HepG2 (cell line): Measurements from ENCODE around the gene ATP6V1C2. TPM values are rescaled to one million over a fixed set of nuclear protein-coding genes. Genes with fewer than 3 reads are reported as not detected.

Experiments used
- DR1 ChIP-seq: sonication (generic); formaldehyde crosslinking; IDR thresholded peaks from 2 replicates; pipeline ENCODE4 v1.8.0; 2021; ENCODE audit warnings: mild to moderate bottlenecking, missing genetic modification reagents, inconsistent platforms
- NR2C2 ChIP-seq: sonication (generic); formaldehyde crosslinking; IDR thresholded peaks from 2 replicates; pipeline ENCODE4 v1.4.0; 2020; ENCODE audit warnings: missing genetic modification reagents, mild to moderate bottlenecking, moderate library complexity, borderline replicate concordance
- PHF20 ChIP-seq: sonication (generic); formaldehyde crosslinking; IDR thresholded peaks from 2 replicates; pipeline ENCODE4 v1.5.0; 2020; ENCODE audit warnings: mild to moderate bottlenecking, missing genetic modification reagents
- RBM22 ChIP-seq: fragments of 200-400 bp; formaldehyde crosslinking; optimal IDR thresholded peaks from 2 replicates; pipeline ENCODE3; 2017; ENCODE audit warnings: mild to moderate bottlenecking, low read length, moderate library complexity
- RXRB ChIP-seq: IDR thresholded peaks from 2 replicates; pipeline ENCODE4 v1.6.1; 2016; ENCODE audit warnings: borderline replicate concordance, missing genetic modification reagents, missing compliant biosample characterization
- TAF1 ChIP-seq: sonication (generic); formaldehyde crosslinking; IDR thresholded peaks from 2 replicates; pipeline ENCODE4 v1.4.0; 2020; ENCODE audit warnings: missing genetic modification reagents
- ZMYM4 ChIP-seq: sonication (generic); formaldehyde crosslinking; IDR thresholded peaks from 2 replicates; pipeline ENCODE4 v1.8.1; 2023; ENCODE audit warnings: mild to moderate bottlenecking, missing genetic modification reagents
- ZNF138 ChIP-seq: sonication (generic); formaldehyde crosslinking; IDR thresholded peaks from 2 replicates; pipeline ENCODE4 v1.5.0; 2020; ENCODE audit warnings: mild to moderate bottlenecking, low read depth, missing genetic modification reagents
- ZNF510 ChIP-seq: sonication (generic); formaldehyde crosslinking; IDR thresholded peaks from 2 replicates; pipeline ENCODE4 v1.4.0; 2020; ENCODE audit warnings: low read depth, mild to moderate bottlenecking, missing genetic modification reagents
- ZNF75D ChIP-seq: sonication (generic); formaldehyde crosslinking; IDR thresholded peaks from 2 replicates; pipeline ENCODE4 v1.8.1; 2023; ENCODE audit warnings: missing genetic modification reagents, mild to moderate bottlenecking, borderline replicate concordance
- polyA plus RNA-seq, 8 experiments: library from polyadenylated mRNA; depleted of rRNA in 3 of 8; stranded (reverse) in 7 of 8; unstranded in 1 of 8; fragments of >200 nt; fragmentation: Illumina TruSeq in 4 of 8; extraction: Trizol in 4 of 8; gene quantifications; 2 replicates each; pipeline versions ENCODE4 v1.2.1 to v1.2.3, GENCODE V29; 2011 to 2016; ENCODE audit warnings: low read depth in 4 of 8, missing spikeins in 1 of 8, mixed read lengths in 1 of 8; ENCODE audit not compliant: insufficient read depth in 1 of 8
- total RNA-seq, 5 experiments: library from RNA; depleted of rRNA; stranded (reverse); fragments of >200 nt; fragmentation: Illumina TruSeq; extraction: Trizol; gene quantifications; 2 replicates each; pipeline ENCODE4 v1.2.3, GENCODE V29; 2016; ENCODE audit warnings: low read depth in 1 of 5
- TF ChIP-seq, protein P1 (sequence below): IDR thresholded peaks from 2 replicates; pipeline ENCODE4 v1.4.0; 2020; ENCODE audit warnings: mild to moderate bottlenecking, missing genetic modification reagents
- TF ChIP-seq, protein P2 (sequence below): sonication (generic); formaldehyde crosslinking; IDR thresholded peaks from 2 replicates; pipeline ENCODE4 v1.4.0; 2020; ENCODE audit warnings: mild to moderate bottlenecking, missing genetic modification reagents
- TF ChIP-seq, protein P3 (sequence below): sonication (generic); formaldehyde crosslinking; IDR thresholded peaks from 2 replicates; pipeline ENCODE4 v1.5.0; 2020; ENCODE audit warnings: missing genetic modification reagents
- TF ChIP-seq, protein P4 (sequence below): sonication (generic); formaldehyde crosslinking; IDR thresholded peaks from 2 replicates; pipeline ENCODE4 v1.5.1; 2020; ENCODE audit warnings: missing genetic modification reagents, mild to moderate bottlenecking, borderline replicate concordance
- TF ChIP-seq, protein P5 (sequence below): sonication (generic); formaldehyde crosslinking; IDR thresholded peaks from 2 replicates; pipeline ENCODE4 v1.4.0; 2020; ENCODE audit warnings: mild to moderate bottlenecking, missing genetic modification reagents
- TF ChIP-seq, protein P6 (sequence below): sonication (generic); formaldehyde crosslinking; IDR thresholded peaks from 2 replicates; pipeline ENCODE4 v1.8.0; 2022; ENCODE audit warnings: missing genetic modification reagents, mild to moderate bottlenecking, inconsistent platforms, borderline replicate concordance

The ATP6V1C2 gene
- total and polyA plus RNA-seq, 2 of the 13 experiments (the other 11 are each of a cell fraction or from before 2014, with no cell fraction given), result 0.04 to 0.29 TPM

DNA sequence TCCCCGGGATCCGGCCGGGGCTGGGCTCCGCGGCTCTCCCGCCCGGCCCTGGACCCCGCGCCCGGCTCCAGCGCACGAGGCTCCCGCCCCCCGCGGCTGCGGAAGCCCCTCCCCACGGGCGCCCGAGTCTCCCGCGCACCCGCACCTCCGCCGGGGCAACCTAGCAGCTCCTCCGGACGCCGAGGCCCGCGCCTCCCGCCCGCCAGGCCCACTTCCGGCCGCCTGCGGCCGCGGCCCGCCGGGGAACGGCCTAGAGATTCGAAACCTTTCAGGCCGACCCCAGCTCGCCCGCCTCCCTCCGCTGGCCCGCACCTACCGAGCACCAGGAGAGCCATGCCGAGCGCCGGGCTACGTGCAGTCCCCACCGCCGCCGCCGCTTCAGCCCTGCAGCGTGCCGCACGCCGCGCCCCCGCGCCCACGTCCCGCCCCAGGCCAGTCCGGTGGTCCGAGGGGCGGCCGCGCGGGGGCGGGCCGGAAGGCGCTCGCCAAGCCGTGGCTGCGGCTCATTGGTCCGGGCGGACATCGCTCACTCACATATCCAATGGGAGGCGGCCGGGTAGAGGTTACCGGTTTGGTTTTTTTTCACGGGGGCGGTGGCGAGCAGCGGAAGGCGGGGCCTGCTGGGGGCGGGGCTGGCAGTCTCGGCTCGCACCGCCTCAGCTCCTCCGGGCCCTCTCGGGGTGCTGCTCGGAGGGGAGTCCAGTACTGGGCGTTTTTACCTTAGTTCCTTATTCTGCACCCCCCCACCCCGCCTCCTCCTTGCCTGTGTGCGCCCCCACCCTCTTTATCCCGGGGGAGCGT is 91.1 kb downstream of the ATP6V1C2 start, which contains the start of gene PDIA6 (continued):
- TF ChIP-seq, protein P1, sequence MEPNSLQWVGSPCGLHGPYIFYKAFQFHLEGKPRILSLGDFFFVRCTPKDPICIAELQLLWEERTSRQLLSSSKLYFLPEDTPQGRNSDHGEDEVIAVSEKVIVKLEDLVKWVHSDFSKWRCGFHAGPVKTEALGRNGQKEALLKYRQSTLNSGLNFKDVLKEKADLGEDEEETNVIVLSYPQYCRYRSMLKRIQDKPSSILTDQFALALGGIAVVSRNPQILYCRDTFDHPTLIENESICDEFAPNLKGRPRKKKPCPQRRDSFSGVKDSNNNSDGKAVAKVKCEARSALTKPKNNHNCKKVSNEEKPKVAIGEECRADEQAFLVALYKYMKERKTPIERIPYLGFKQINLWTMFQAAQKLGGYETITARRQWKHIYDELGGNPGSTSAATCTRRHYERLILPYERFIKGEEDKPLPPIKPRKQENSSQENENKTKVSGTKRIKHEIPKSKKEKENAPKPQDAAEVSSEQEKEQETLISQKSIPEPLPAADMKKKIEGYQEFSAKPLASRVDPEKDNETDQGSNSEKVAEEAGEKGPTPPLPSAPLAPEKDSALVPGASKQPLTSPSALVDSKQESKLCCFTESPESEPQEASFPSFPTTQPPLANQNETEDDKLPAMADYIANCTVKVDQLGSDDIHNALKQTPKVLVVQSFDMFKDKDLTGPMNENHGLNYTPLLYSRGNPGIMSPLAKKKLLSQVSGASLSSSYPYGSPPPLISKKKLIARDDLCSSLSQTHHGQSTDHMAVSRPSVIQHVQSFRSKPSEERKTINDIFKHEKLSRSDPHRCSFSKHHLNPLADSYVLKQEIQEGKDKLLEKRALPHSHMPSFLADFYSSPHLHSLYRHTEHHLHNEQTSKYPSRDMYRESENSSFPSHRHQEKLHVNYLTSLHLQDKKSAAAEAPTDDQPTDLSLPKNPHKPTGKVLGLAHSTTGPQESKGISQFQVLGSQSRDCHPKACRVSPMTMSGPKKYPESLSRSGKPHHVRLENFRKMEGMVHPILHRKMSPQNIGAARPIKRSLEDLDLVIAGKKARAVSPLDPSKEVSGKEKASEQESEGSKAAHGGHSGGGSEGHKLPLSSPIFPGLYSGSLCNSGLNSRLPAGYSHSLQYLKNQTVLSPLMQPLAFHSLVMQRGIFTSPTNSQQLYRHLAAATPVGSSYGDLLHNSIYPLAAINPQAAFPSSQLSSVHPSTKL (CRISPR knock-in tag), result 0 out of 2 replicates have a peak, but pooled peaks have one; percentile 5
- TF ChIP-seq, protein P2, sequence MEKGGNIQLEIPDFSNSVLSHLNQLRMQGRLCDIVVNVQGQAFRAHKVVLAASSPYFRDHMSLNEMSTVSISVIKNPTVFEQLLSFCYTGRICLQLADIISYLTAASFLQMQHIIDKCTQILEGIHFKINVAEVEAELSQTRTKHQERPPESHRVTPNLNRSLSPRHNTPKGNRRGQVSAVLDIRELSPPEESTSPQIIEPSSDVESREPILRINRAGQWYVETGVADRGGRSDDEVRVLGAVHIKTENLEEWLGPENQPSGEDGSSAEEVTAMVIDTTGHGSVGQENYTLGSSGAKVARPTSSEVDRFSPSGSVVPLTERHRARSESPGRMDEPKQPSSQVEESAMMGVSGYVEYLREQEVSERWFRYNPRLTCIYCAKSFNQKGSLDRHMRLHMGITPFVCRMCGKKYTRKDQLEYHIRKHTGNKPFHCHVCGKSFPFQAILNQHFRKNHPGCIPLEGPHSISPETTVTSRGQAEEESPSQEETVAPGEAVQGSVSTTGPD (CRISPR knock-in tag), result no peak
- TF ChIP-seq PHF20 (CRISPR knock-in tag) (peak; percentile 37; the same call in 1 of the 2 replicates), NR2C2 (CRISPR knock-in tag) (peak; percentile 89), ZNF138 (no peak), ZNF75D (CRISPR knock-in tag) (no peak), ZNF510 (0 out of 2 replicates have a peak, but pooled peaks have one; percentile 53), RXRB (0 out of 2 replicates have a peak, but pooled peaks have one; percentile 33), RBM22 (no peak), ZMYM4 (CRISPR knock-in tag) (peak; percentile 81), TAF1 (CRISPR knock-in tag) (peak; percentile 72; the same call in 1 of the 2 replicates), DR1 (CRISPR knock-in tag) (no peak; the same call in 1 of the 2 replicates)
- TF ChIP-seq, protein P3, sequence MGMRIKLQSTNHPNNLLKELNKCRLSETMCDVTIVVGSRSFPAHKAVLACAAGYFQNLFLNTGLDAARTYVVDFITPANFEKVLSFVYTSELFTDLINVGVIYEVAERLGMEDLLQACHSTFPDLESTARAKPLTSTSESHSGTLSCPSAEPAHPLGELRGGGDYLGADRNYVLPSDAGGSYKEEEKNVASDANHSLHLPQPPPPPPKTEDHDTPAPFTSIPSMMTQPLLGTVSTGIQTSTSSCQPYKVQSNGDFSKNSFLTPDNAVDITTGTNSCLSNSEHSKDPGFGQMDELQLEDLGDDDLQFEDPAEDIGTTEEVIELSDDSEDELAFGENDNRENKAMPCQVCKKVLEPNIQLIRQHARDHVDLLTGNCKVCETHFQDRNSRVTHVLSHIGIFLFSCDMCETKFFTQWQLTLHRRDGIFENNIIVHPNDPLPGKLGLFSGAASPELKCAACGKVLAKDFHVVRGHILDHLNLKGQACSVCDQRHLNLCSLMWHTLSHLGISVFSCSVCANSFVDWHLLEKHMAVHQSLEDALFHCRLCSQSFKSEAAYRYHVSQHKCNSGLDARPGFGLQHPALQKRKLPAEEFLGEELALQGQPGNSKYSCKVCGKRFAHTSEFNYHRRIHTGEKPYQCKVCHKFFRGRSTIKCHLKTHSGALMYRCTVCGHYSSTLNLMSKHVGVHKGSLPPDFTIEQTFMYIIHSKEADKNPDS (CRISPR knock-in tag), result no peak
- TF ChIP-seq, protein P4, sequence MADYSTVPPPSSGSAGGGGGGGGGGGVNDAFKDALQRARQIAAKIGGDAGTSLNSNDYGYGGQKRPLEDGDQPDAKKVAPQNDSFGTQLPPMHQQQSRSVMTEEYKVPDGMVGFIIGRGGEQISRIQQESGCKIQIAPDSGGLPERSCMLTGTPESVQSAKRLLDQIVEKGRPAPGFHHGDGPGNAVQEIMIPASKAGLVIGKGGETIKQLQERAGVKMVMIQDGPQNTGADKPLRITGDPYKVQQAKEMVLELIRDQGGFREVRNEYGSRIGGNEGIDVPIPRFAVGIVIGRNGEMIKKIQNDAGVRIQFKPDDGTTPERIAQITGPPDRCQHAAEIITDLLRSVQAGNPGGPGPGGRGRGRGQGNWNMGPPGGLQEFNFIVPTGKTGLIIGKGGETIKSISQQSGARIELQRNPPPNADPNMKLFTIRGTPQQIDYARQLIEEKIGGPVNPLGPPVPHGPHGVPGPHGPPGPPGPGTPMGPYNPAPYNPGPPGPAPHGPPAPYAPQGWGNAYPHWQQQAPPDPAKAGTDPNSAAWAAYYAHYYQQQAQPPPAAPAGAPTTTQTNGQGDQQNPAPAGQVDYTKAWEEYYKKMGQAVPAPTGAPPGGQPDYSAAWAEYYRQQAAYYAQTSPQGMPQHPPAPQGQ (CRISPR knock-in tag), result no peak
- TF ChIP-seq, protein P5, sequence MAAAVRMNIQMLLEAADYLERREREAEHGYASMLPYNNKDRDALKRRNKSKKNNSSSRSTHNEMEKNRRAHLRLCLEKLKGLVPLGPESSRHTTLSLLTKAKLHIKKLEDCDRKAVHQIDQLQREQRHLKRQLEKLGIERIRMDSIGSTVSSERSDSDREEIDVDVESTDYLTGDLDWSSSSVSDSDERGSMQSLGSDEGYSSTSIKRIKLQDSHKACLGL (CRISPR knock-in tag), result peak; percentile 37; the same call in 1 of the 2 replicates
- TF ChIP-seq, protein P6, sequence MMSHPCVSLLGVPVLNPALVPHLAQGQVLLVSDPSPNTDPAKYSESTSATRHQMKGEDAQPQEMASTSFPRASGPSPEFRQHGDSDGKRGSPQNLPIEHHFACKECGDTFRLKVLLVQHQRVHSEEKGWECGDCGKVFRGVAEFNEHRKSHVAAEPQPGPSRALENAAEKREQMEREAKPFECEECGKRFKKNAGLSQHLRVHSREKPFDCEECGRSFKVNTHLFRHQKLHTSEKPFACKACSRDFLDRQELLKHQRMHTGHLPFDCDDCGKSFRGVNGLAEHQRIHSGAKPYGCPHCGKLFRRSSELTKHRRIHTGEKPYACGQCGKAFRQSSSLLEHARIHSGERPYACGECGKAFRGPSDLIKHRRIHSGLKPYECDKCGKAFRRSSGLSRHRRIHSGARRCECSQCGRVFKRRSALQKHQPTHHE (CRISPR knock-in tag), result peak; percentile 28; the same call in 1 of the 2 replicates
